ENCODE data around the gene GPR153. TPM values are rescaled to one million over a fixed set of nuclear protein-coding genes. Genes with fewer than 3 reads are reported as not detected.
A peak's percentile ranks its signal among the peaks of the same experiment; 100 is the strongest.

The GPR153 gene
- total and polyA plus RNA-seq, 7 donors: 0.49 to 3.5 (median 2.2) TPM

DNA sequence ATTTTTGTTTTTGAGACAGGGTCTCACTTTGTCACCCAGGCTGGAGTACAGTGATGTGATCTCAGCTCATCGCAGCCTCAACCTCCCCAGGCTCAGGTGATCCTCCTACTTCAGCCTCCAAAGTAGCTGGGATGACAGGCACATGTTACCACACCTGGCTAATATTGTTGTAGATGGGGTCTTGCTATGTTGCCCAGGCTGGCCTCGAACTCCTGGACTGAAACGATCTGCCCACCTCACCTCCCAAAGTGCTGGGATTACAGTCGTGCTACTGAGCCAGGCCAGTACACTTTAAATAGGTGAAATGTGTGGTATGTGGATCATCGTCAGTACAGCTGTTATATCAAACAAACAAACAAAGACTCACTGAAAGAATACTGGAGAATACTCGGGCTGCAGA is 35.0 kb upstream of the GPR153 start:
- no peak for DNase-seq
- Histone ChIP-seq H3K9me3 (no peaks in the 10 kb centered on the region), H3K4me1 (peaks cover 12% of the 10 kb centered on the region), H3K27ac (no peak overlapping the region), H3K36me3 (ENCODE audit: insufficient read depth in 1 of 2, low read depth in 1 of 2) (no peaks in the 10 kb centered on the region), H3K27me3 (ENCODE audit: insufficient read depth in 3 of 3, low read length in 2 of 3) (no peaks in the 10 kb centered on the region), H3K4me3 (no peak overlapping the region)
- TF ChIP-seq, protein P1, sequence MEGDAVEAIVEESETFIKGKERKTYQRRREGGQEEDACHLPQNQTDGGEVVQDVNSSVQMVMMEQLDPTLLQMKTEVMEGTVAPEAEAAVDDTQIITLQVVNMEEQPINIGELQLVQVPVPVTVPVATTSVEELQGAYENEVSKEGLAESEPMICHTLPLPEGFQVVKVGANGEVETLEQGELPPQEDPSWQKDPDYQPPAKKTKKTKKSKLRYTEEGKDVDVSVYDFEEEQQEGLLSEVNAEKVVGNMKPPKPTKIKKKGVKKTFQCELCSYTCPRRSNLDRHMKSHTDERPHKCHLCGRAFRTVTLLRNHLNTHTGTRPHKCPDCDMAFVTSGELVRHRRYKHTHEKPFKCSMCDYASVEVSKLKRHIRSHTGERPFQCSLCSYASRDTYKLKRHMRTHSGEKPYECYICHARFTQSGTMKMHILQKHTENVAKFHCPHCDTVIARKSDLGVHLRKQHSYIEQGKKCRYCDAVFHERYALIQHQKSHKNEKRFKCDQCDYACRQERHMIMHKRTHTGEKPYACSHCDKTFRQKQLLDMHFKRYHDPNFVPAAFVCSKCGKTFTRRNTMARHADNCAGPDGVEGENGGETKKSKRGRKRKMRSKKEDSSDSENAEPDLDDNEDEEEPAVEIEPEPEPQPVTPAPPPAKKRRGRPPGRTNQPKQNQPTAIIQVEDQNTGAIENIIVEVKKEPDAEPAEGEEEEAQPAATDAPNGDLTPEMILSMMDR (IDR thresholded peaks at IDR 0.05): no peak
- ATAC-seq: no peak
- 78 to 84% (median 83%) methylated on average over 6 of the region's 6 CpGs for WGBS, 3 donors
- intact Hi-C loops (cut with DNase I): no loop called here

DNA sequence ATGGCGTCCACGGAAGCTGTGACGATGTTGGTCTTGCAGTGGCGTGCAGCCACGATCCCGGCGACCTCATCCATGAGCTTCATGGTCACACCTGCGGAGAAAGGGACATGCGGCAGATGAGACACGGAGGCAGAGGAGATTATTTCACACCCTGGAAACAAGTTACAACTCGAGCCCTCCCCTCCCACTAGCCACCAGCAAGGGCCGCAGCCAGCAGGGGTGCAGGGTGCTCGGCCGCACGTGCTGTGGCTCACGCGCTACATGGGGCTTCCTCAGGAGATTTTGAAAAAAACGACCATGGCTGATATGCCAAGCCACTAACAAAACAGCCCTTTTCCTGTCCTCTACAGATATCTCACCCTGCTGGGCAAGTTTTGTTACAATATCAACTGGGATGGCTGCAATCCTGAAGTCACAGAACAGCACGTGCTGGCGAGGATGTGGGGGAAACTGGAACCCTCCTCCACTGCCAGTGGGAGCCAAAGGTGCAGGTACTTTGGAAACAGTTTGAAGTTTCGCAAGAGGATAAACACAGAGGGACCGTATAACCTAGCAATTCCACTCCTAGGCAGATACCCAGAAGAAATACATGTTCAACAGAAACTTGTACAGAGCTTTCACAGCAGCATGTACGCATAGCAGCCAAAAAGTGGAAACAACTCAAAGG is 34.1 kb upstream of the GPR153 start:
- TF ChIP-seq, protein P1 (IDR thresholded peaks at IDR 0.05): no peak
- no peaks in the 10 kb centered on the region for H3K36me3 ChIP-seq (ENCODE audit: insufficient read depth in 1 of 2, low read depth in 1 of 2)
- intact Hi-C loops (cut with DNase I): no loop called here
- WGBS, 3 donors: 87 to 92% (median 88%) methylated on average over 23 of the region's 23 CpGs
- no peak for DNase-seq
- peak overlapping the region; percentile 19 for H3K27ac ChIP-seq
- H3K9me3 ChIP-seq: no peaks in the 10 kb centered on the region
- H3K4me1 ChIP-seq: peaks cover 12% of the 10 kb centered on the region
- H3K27me3 ChIP-seq (ENCODE audit: insufficient read depth in 3 of 3, low read length in 2 of 3): no peaks in the 10 kb centered on the region
- no peak overlapping the region for H3K4me3 ChIP-seq
- no peak for ATAC-seq

DNA sequence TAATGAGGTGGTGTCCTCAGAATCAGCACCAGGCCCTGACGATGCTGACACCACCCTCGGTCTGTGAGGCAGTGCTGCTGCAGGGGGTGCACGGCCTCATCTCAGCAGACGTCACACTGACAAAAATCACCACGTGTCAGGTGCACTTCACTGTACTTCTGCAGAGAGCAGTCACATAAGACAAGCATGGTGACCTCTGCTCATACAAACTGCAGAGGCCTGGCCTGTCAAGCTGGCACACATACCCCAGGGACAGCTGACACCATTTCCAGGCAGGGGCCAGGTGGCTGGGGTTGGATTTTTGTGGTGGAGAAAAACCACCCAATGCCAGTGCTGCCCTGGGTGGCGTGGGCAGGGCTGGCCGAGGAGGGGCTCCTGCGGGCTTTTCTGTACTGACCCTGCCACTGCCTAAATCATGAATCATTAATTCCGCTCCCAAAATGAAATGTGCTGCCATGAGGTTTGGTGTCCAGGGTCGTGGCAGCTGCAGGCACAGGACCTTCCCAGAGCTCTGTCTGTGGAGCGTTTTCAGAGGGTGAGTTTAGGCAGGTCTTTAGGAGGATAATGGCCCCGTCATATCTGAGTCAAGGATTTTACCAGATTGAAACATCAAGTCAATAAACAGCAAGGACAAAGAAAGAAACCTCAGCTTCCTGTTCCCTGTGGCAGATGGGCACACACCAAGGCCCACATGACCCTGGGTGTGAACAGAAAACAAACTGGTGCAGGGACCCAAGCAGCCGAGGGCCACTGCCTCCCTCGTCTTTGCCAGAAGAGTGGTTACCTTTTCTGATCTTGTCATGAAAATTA is 33.4 kb upstream of the GPR153 start:
- H3K9me3 ChIP-seq: no peaks in the 10 kb centered on the region
- H3K27me3 ChIP-seq (ENCODE audit: insufficient read depth in 3 of 3, low read length in 2 of 3): no peaks in the 10 kb centered on the region
- H3K4me1 ChIP-seq: peaks cover 12% of the 10 kb centered on the region
- no peak overlapping the region for H3K4me3 ChIP-seq
- H3K27ac ChIP-seq: peak overlapping the region; percentile 19
- 48 to 59% (median 52%) methylated on average over 14 of the region's 14 CpGs for WGBS, 3 donors
- intact Hi-C loops (cut with DNase I): no loop called here
- no peaks in the 10 kb centered on the region for H3K36me3 ChIP-seq (ENCODE audit: insufficient read depth in 1 of 2, low read depth in 1 of 2)
- ATAC-seq (peak; percentile 83 to 97 (median 91)), DNase-seq (peak in 1 of 2 donors; percentile 42)
- TF ChIP-seq, protein P1 (IDR thresholded peaks at IDR 0.05): no peak

DNA sequence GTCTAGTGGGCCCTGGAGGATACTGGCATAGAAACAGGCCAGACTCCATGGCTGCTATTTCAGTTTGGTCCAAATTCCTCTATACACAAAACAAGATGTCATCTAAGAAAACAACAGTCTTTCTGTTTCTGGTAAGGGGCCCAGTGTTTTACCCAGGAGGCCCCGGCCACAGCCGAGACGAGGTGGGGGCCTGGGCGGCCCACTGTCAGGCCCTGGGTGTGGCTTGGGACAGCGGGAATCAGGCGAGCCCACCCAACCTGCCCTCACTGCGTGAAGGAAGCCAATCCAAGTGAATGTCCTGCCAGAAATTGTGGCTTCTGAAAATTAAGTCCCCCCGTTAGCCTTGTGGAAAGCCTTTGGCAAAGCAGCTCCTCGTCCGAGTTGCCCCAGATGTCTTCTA is 31.2 kb upstream of the GPR153 start:
- intact Hi-C loops (cut with DNase I): no loop called here
- ATAC-seq (no peak), DNase-seq (no peak)
- Histone ChIP-seq H3K4me1 (peaks cover 12% of the 10 kb centered on the region), H3K9me3 (no peaks in the 10 kb centered on the region), H3K36me3 (ENCODE audit: insufficient read depth in 1 of 2, low read depth in 1 of 2) (no peaks in the 10 kb centered on the region), H3K4me3 (no peak overlapping the region), H3K27me3 (ENCODE audit: insufficient read depth in 3 of 3, low read length in 2 of 3) (no peaks in the 10 kb centered on the region), H3K27ac (no peak overlapping the region)
- TF ChIP-seq, protein P1 (IDR thresholded peaks at IDR 0.05): no peak
- WGBS, 3 donors: 89 to 90% (median 89%) methylated on average over 10 of the region's 10 CpGs

All from psoas muscle (tissue), 8 donors.